CD14-positive monocyte (primary cell): ENCODE measurements around the gene CELF2. TPM values are rescaled to one million over a fixed set of nuclear protein-coding genes. Genes with fewer than 3 reads are reported as not detected.

Source experiments
- DNase-seq, 3 donors: peaks; one replicate each; pipeline ENCODE4 v3.0.0-alpha.2; 2011 to 2022
- H2AFZ ChIP-seq: 2 replicates; pipeline ENCODE4 v1.6.0; 2012; ENCODE audit warnings: mild to moderate bottlenecking, low read depth, low read length, inconsistent platforms; ENCODE audit not compliant: insufficient read depth, poor library complexity, severe bottlenecking
- H3K27ac ChIP-seq, 2 donors: 1 replicate in 1 of 2; 2 replicates in 1 of 2; pipeline ENCODE4 v1.5.1; 2012 to 2013; ENCODE audit warnings: low read length in 2 of 2, control low read depth in 1 of 2, inconsistent platforms in 1 of 2, low read depth in 1 of 2, mild to moderate bottlenecking in 1 of 2
- H3K27me3 ChIP-seq, 2 donors: one replicate each; pipeline versions ENCODE4 v1.6.0 to v1.6.1; 2011 to 2013; ENCODE audit warnings: low read length in 2 of 2; ENCODE audit not compliant: control insufficient read depth in 2 of 2, insufficient read depth in 2 of 2
- H3K36me3 ChIP-seq, 2 donors: replicated peaks in 1 of 2; 1 replicate in 1 of 2; 2 replicates in 1 of 2; pipeline versions ENCODE4 v1.5.1 to v1.6.1; 2012 to 2013; ENCODE audit warnings: low read length in 2 of 2, control low read depth in 1 of 2, inconsistent platforms in 1 of 2, mild to moderate bottlenecking in 1 of 2; ENCODE audit not compliant: insufficient read depth in 2 of 2, control insufficient read depth in 1 of 2
- H3K4me1 ChIP-seq, 2 donors: 1 replicate in 1 of 2; 2 replicates in 1 of 2; pipeline versions ENCODE4 v1.5.1 to v1.6.1; 2012 to 2013; ENCODE audit warnings: low read length in 2 of 2, control low read depth in 1 of 2, inconsistent platforms in 1 of 2, mild to moderate bottlenecking in 1 of 2, moderate library complexity in 1 of 2; ENCODE audit not compliant: insufficient read depth in 2 of 2, control insufficient read depth in 1 of 2
- H3K4me2 ChIP-seq: replicated peaks from 2 replicates; pipeline ENCODE3; 2012; ENCODE audit warnings: low read length, moderate library complexity, mild to moderate bottlenecking; ENCODE audit not compliant: poor library complexity, severe bottlenecking; ENCODE audit errors: extremely low read depth
- H3K4me3 ChIP-seq, 3 experiments: fragments of 200-600 bp in 1 of 3; sonication (generic) in 1 of 3; replicated peaks in 1 of 3; 1 replicate in 2 of 3; 2 replicates in 1 of 3; pipeline ENCODE4 v1.5.1; 2011 to 2013; ENCODE audit warnings: low read length in 3 of 3, mild to moderate bottlenecking in 3 of 3, control low read depth in 2 of 3, low read depth in 2 of 3, inconsistent platforms in 1 of 3, moderate library complexity in 1 of 3
- H3K79me2 ChIP-seq: 2 replicates; pipeline ENCODE4 v1.6.0; 2012; ENCODE audit warnings: mild to moderate bottlenecking, control low read depth, inconsistent platforms, low read length, moderate library complexity; ENCODE audit not compliant: insufficient read depth
- H3K9ac ChIP-seq: 2 replicates; pipeline ENCODE4 v1.6.0; 2017; ENCODE audit warnings: low read length, mild to moderate bottlenecking; ENCODE audit not compliant: insufficient read depth, poor library complexity, severe bottlenecking
- H3K9me3 ChIP-seq, 2 donors: replicated peaks in 1 of 2; 1 replicate in 1 of 2; 2 replicates in 1 of 2; pipeline versions ENCODE4 v1.5.1 to v1.6.1; 2012 to 2013; ENCODE audit warnings: low read length in 2 of 2, control low read depth in 1 of 2; ENCODE audit not compliant: control insufficient read depth in 1 of 2, insufficient read depth in 1 of 2
- H4K20me1 ChIP-seq: 2 replicates; pipeline ENCODE4 v1.6.0; 2012; ENCODE audit warnings: mild to moderate bottlenecking, low read length, control low read depth, moderate library complexity; ENCODE audit not compliant: insufficient read depth
- H3K27ac Mint-ChIP-seq, 7 donors: one replicate each; pipeline ENCODE4 v1.8.0; 2020; ENCODE audit warnings: mild to moderate bottlenecking in 7 of 7, mixed read lengths in 7 of 7, moderate library complexity in 6 of 7, inconsistent platforms in 2 of 7
- H3K27me3 Mint-ChIP-seq, 3 donors: one replicate each; pipeline ENCODE4 v1.8.0; 2021 to 2022; ENCODE audit warnings: low read depth in 3 of 3, mild to moderate bottlenecking in 3 of 3, mixed read lengths in 3 of 3, moderate library complexity in 3 of 3, inconsistent platforms in 1 of 3
- H3K36me3 Mint-ChIP-seq, 2 donors: one replicate each; pipeline ENCODE4 v1.8.0; 2020; ENCODE audit warnings: mixed read lengths in 2 of 2, inconsistent platforms in 1 of 2, mild to moderate bottlenecking in 1 of 2
- H3K4me1 Mint-ChIP-seq: one replicate; pipeline ENCODE4 v1.8.0; 2020; ENCODE audit warnings: mild to moderate bottlenecking, mixed read lengths
- H3K4me3 Mint-ChIP-seq, 2 donors: one replicate each; pipeline ENCODE4 v1.8.0; 2020; ENCODE audit warnings: mild to moderate bottlenecking in 2 of 2, mixed read lengths in 2 of 2, moderate library complexity in 1 of 2
- H3K9me3 Mint-ChIP-seq, 7 donors: one replicate each; pipeline ENCODE4 v1.8.0; 2020 to 2022; ENCODE audit warnings: mixed read lengths in 7 of 7, mild to moderate bottlenecking in 6 of 7, moderate library complexity in 6 of 7, inconsistent platforms in 2 of 7
- CTCF ChIP-seq: fragments of 200-600 bp; IDR thresholded peaks from one replicate; pipeline ENCODE4 v1.8.0; 2022; ENCODE audit warnings: antibody characterized with exemption, mild to moderate bottlenecking
- WGBS: methylation state at CpG from one replicate; pipeline ENCODE4 v1.1.5; 2013; ENCODE audit warnings: missing lambda C conversion rate; ENCODE audit not compliant: insufficient coverage; 5-methylcytosine and 5-hydroxymethylcytosine counted together
- intact Hi-C, 2 donors: fragments of 100-400 bp; cut with micrococcal nuclease; formaldehyde crosslinking; loops; one replicate each; pipeline versions ENCODE4 v1.15.0 to v1.15.1; 2023
- polyA plus RNA-seq, 3 donors: library from polyadenylated mRNA; depleted of rRNA in 1 of 3; unstranded in 2 of 3; stranded (reverse) in 1 of 3; fragments of 300-500 nt in 2 of 3; fragments of >200 nt in 1 of 3; fragmentation: Illumina TruSeq in 2 of 3; gene quantifications; 1 replicate in 2 of 3; 2 replicates in 1 of 3; pipeline ENCODE4 v1.2.3, GENCODE V29; 2012 to 2021

CELF2 gene
- polyA plus RNA-seq, 3 donors = 53.5 to 93.3 (median 80.5) TPM

GRCh38 chr10:11005725-11006427, 11.8 kb upstream of the CELF2 start:
- no peak overlapping the region for H2AFZ ChIP-seq
- no peaks in the 10 kb centered on the region for H4K20me1 ChIP-seq
- no peak overlapping the region for H3K27ac ChIP-seq
- TF ChIP-seq CTCF = no peak
- no peaks in the 10 kb centered on the region for H3K79me2 ChIP-seq
- H3K4me1 Mint-ChIP-seq = no peaks in the 10 kb centered on the region
- no peaks in the 10 kb centered on the region for H3K36me3 Mint-ChIP-seq
- H3K9ac ChIP-seq = no peak overlapping the region
- H3K9me3 Mint-ChIP-seq = peaks cover 0 to 5% (median 3%) of the 10 kb centered on the region in 7 donors
- H3K4me1 ChIP-seq = no peaks in the 10 kb centered on the region
- peaks cover 0 to 3% of the 10 kb centered on the region in 2 donors for H3K9me3 ChIP-seq
- peaks cover 0 to 24% (median 21%) of the 10 kb centered on the region in 3 donors for H3K27me3 Mint-ChIP-seq
- intact Hi-C loops = no loop called here
- no peak overlapping the region for H3K4me2 ChIP-seq
- no peak for DNase-seq
- no peak overlapping the region for H3K4me3 ChIP-seq
- peaks cover 4 to 6% of the 10 kb centered on the region in 2 donors for H3K27me3 ChIP-seq
- no peak overlapping the region for H3K4me3 Mint-ChIP-seq
- no peaks in the 10 kb centered on the region for H3K36me3 ChIP-seq
- H3K27ac Mint-ChIP-seq = no peak overlapping the region
- 100% methylated on average over 4 of the region's 9 CpGs for WGBS

- Histone ChIP-seq H3K4me3 (no peak overlapping the region), H3K9me3 (peaks cover 0 to 3% of the 10 kb centered on the region in 2 donors), H3K27ac (no peak overlapping the region), H3K4me1 (no peaks in the 10 kb centered on the region), H3K36me3 (no peaks in the 10 kb centered on the region), H3K4me2 (no peak overlapping the region), H3K9ac (no peak overlapping the region), H4K20me1 (no peaks in the 10 kb centered on the region), H3K79me2 (no peaks in the 10 kb centered on the region), H3K27me3 (peaks cover 6 to 8% of the 10 kb centered on the region in 2 donors), H2AFZ (no peak overlapping the region)
- no peak overlapping the region for H3K27ac Mint-ChIP-seq
- WGBS = no CpG with 5 or more reads among the region's 3 CpGs
- DNase-seq = no peak
- intact Hi-C loops = no loop called here
- peaks cover 0 to 26% (median 21%) of the 10 kb centered on the region in 3 donors for H3K27me3 Mint-ChIP-seq
- no peaks in the 10 kb centered on the region for H3K36me3 Mint-ChIP-seq
- H3K4me1 Mint-ChIP-seq = no peaks in the 10 kb centered on the region
- peaks cover 0 to 5% (median 3%) of the 10 kb centered on the region in 7 donors for H3K9me3 Mint-ChIP-seq
- no peak for TF ChIP-seq CTCF
- H3K4me3 Mint-ChIP-seq = no peak overlapping the region
Measured at GRCh38 chr10:11006428-11006825, 11.2 kb upstream of the CELF2 start.
